ENCODE data around the gene CAPN5. TPM values are rescaled to one million over a fixed set of nuclear protein-coding genes. Genes with fewer than 3 reads are reported as not detected.

Gene CAPN5
- total and polyA plus RNA-seq, 2 of the 8 experiments (the other 6 are each of a cell fraction or from before 2014, with no cell fraction given), result 21.5 to 22.4 TPM

DNA sequence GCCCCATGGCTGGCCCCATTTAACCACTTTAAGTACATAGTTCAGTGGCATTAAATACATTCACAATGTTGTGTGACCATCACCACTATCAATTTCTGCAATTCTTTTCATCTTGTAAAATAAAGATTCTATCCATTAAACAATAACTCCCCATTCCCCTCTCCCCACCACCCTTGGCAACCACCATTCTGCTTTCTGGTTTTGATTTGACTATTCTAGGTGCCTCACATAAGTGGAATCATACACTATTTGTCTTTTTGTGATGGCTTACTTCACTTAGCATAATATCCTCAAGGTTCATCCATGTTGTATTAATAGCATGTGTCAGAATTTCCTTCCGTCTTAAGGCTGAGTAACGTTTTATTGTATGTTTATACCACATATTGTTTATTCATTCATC lies 68.3 kb downstream of the CAPN5 start:
- H3K56ac ChIP-seq (replicated peaks; ENCODE audit: insufficient read length, low read depth, low read length), result no peak overlapping the region
- H3K4ac ChIP-seq (replicated peaks; ENCODE audit: insufficient read length, low read depth, low read length), result no peak overlapping the region
- no peaks in the 10 kb centered on the region for H3K79me2 ChIP-seq (ENCODE audit: control insufficient read depth in 1 of 2, insufficient read depth in 2 of 2, low read length in 2 of 2)
- no peak overlapping the region for H4K91ac ChIP-seq (replicated peaks; ENCODE audit: insufficient read length, low read length)
- H3K79me1 ChIP-seq (ENCODE audit: low read depth, low read length), result no peaks in the 10 kb centered on the region
- no peak for TF ChIP-seq FOSL1 (IDR thresholded peaks at IDR 0.05; ENCODE audit: insufficient read depth, low read depth, low read length)
- TF ChIP-seq SIRT6 (IDR thresholded peaks at IDR 0.05; ENCODE audit: low read length), result no peak
- TF ChIP-seq RFX5 (IDR thresholded peaks at IDR 0.05; ENCODE audit: borderline replicate concordance, low read depth, low read length), result no peak
- no peak for TF ChIP-seq JUND (IDR thresholded peaks at IDR 0.05; ENCODE audit: low read length)
- TF ChIP-seq CBX5 (IDR thresholded peaks at IDR 0.05; ENCODE audit: low read depth, low read length), result no peak
- TF ChIP-seq JUN (IDR thresholded peaks at IDR 0.05; ENCODE audit: low read depth, low read length), result no peak
- TF ChIP-seq CREB1 (IDR thresholded peaks at IDR 0.05), result no peak
- TF ChIP-seq SP2 (IDR thresholded peaks at IDR 0.05; ENCODE audit: low read length), result no peak
- TF ChIP-seq, protein P1, sequence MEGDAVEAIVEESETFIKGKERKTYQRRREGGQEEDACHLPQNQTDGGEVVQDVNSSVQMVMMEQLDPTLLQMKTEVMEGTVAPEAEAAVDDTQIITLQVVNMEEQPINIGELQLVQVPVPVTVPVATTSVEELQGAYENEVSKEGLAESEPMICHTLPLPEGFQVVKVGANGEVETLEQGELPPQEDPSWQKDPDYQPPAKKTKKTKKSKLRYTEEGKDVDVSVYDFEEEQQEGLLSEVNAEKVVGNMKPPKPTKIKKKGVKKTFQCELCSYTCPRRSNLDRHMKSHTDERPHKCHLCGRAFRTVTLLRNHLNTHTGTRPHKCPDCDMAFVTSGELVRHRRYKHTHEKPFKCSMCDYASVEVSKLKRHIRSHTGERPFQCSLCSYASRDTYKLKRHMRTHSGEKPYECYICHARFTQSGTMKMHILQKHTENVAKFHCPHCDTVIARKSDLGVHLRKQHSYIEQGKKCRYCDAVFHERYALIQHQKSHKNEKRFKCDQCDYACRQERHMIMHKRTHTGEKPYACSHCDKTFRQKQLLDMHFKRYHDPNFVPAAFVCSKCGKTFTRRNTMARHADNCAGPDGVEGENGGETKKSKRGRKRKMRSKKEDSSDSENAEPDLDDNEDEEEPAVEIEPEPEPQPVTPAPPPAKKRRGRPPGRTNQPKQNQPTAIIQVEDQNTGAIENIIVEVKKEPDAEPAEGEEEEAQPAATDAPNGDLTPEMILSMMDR (IDR thresholded peaks at IDR 0.05; ENCODE audit: control extremely low read depth in 1 of 3, insufficient read depth in 1 of 3, low read depth in 1 of 3, low read length in 3 of 3), result no peak
- no peak for TF ChIP-seq TEAD4 (IDR thresholded peaks at IDR 0.05; ENCODE audit: low read depth, low read length)
- TF ChIP-seq RXRA (IDR thresholded peaks at IDR 0.05; ENCODE audit: insufficient read depth, low read depth, low read length), result no peak
- no peak for TF ChIP-seq KDM5A (IDR thresholded peaks at IDR 0.05; ENCODE audit: low read length)
- no peak overlapping the region for H4K5ac ChIP-seq (ENCODE audit: insufficient read length, low read depth, low read length)
- ChIA-PET CTCF (ENCODE audit: partially characterized antibody) (interaction anchor here (0.9 to 12.4 kb wide), 3 partner anchors 8 to 54 kb away, joined by 4 to 248 read pairs (median 14); no protein-coding TSS in a partner anchor), POLR2A (ENCODE audit: partially characterized antibody) (no interaction called here)
- H2AFZ ChIP-seq (ENCODE audit: low read length), result no peak overlapping the region
- WGBS, 2 experiments (ENCODE audit: extremely low coverage in 1 of 2, insufficient coverage in 1 of 2, insufficient read length in 1 of 2, insufficient replicate concordance in 2 of 2, low coverage in 1 of 2, low lambda C conversion rate in 2 of 2, missing lambda C conversion rate in 1 of 2), result 43% methylated on average over 2 of the region's 2 CpGs; no CpG with 5 or more reads in 1 of the 2 experiments
- DNase-seq (ENCODE audit: low read depth in 1 of 2, low spot score in 2 of 2), result no peak
- H3K23ac ChIP-seq (ENCODE audit: insufficient read length), result no peak overlapping the region
- no peak overlapping the region for H2BK120ac ChIP-seq (replicated peaks; ENCODE audit: low read depth, low read length)
- no peak overlapping the region for H2BK20ac ChIP-seq (ENCODE audit: low read length)
- H3K18ac ChIP-seq (ENCODE audit: extremely low read depth, low read length), result no peak overlapping the region
- H3K23me2 ChIP-seq (ENCODE audit: low read depth, low read length), result no peaks in the 10 kb centered on the region; the same call in 1 of the 2 replicates
- no peak overlapping the region for H2AK5ac ChIP-seq (ENCODE audit: low read depth, low read length)
- no peak overlapping the region for H3K4me3 ChIP-seq (ENCODE audit: extremely low read depth in 1 of 4, insufficient read depth in 2 of 4, low read depth in 3 of 4, low read length in 4 of 4)
- no peak overlapping the region for H2BK12ac ChIP-seq (ENCODE audit: low read depth, low read length)
- no peak overlapping the region for H3K9ac ChIP-seq (replicated peaks in 1 of 4; ENCODE audit: extremely low read depth in 1 of 4, low read depth in 3 of 4, low read length in 3 of 4)
- no peaks in the 10 kb centered on the region for H4K20me1 ChIP-seq (replicated peaks in 1 of 2; ENCODE audit: control insufficient read depth in 1 of 2, insufficient read depth in 2 of 2, low read length in 2 of 2)
- no peak overlapping the region for H2BK15ac ChIP-seq (ENCODE audit: low read length)
- no peaks in the 10 kb centered on the region for H3K36me3 ChIP-seq (ENCODE audit: control insufficient read depth in 2 of 4, insufficient read depth in 4 of 4, low read length in 3 of 4)
- no peak overlapping the region for H3K4me2 ChIP-seq (ENCODE audit: insufficient read depth in 1 of 2, low read depth in 2 of 2, low read length in 2 of 2)
- no peak overlapping the region for H4K8ac ChIP-seq (ENCODE audit: extremely low read depth, insufficient read depth, low read length)
- H3K4me1 ChIP-seq (replicated peaks in 1 of 4; ENCODE audit: control insufficient read depth in 3 of 4, insufficient read depth in 4 of 4, low read length in 3 of 4), result peaks cover 0 to 3% (median 0%) of the 10 kb centered on the region in 4 experiments; a peak in 2 of 7 replicates
- no peak overlapping the region for H3K14ac ChIP-seq (ENCODE audit: insufficient read length)
- no peaks in the 10 kb centered on the region; a peak in 2 of 7 replicates for H3K27me3 ChIP-seq (replicated peaks in 1 of 4; ENCODE audit: control insufficient read depth in 3 of 4, extremely low read depth in 1 of 4, insufficient read depth in 3 of 4, low read length in 3 of 4)
- FAIRE-seq, result no peak
- no peaks in the 10 kb centered on the region for H3K9me3 ChIP-seq (ENCODE audit: insufficient read depth in 2 of 2, low read depth in 1 of 2, low read length in 1 of 2)
- no peak overlapping the region for H3K27ac ChIP-seq (ENCODE audit: low read depth, low read length)
- H2BK5ac ChIP-seq (ENCODE audit: low read depth, low read length), result no peak overlapping the region
